PC-3 (cell line): ENCODE measurements around the gene GRIN1.

Experiments
- CTCF ChIP-seq: fragments of 300-600 bp; sonication (generic); conservative IDR thresholded peaks from 2 replicates; pipeline ENCODE4 v1.5.1; 2017; ENCODE audit warnings: antibody characterized with exemption, low read depth, mild to moderate bottlenecking, low read length
- EZH2 ChIP-seq: fragments of 300-600 bp; sonication (generic); IDR thresholded peaks from one replicate; pipeline ENCODE4 v1.6.1; 2017; ENCODE audit warnings: antibody characterized with exemption, mild to moderate bottlenecking, low read length; ENCODE audit not compliant: unreplicated experiment

DNA sequence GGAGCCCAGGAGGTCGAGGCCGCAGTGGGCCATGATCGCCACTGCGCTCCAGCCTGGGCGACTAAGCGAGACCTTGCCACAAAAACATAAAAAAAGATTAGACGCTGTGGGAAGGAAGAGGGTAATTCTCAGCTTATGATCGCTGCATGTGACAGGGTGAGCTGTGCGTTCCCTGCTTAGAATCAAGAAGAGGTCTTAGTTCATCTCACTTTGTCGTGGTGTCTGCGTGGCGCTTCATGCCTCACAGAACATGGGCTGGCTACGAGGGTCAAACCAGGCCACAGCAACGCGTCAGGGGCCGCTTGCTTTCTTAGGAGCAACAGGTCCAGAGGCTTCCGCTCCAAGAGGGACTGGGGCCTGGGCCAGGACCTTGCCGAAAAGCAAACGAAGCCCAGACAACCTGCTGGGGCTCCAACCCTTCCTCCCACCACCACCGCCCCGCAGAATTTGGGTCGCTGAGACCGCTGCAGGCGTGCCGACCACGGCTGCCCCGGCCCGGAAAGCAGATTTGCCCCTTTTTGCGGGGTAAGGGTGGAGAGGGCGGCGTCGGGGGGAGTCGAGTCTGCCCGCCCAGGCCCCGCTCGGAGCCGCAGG is 10.0 kb upstream of the GRIN1 start:
- TF ChIP-seq CTCF (no peak), EZH2 (no peak)
